B cell (primary cell): ENCODE measurements around the gene NPHP4. TPM values are rescaled to one million over a fixed set of nuclear protein-coding genes. Genes with fewer than 3 reads are reported as not detected.

Source experiments
- ATAC-seq: fragments of 200-7000 bp; cut with Tn5 transposase; one replicate; pipeline ENCODE4 v1.10.0; 2021; ENCODE audit warnings: low read depth, mild to moderate bottlenecking, moderate number of reproducible peaks, moderate library complexity
- CTCF ChIA-PET: fragments of 350-600 bp; sonication (Branson Sonifier 250); formaldehyde crosslinking; loops from one replicate; lab custom pipeline; 2021; ENCODE audit warnings: antibody characterized with exemption, inconsistent platforms; lab: Charles Lee
- POLR2A ChIA-PET: fragments of 350-600 bp; sonication (Branson Sonifier 250); formaldehyde crosslinking; loops from one replicate; lab custom pipeline; 2021; ENCODE audit warnings: antibody characterized with exemption; lab: Charles Lee
- DNase-seq: peaks from one replicate; pipeline ENCODE4 v3.0.0; 2013
- H2AFZ ChIP-seq: 2 replicates; pipeline ENCODE4 v1.6.1; 2012; ENCODE audit warnings: mild to moderate bottlenecking, low read depth, low read length; ENCODE audit not compliant: insufficient read depth, poor library complexity, severe bottlenecking
- H3K27ac ChIP-seq, 2 donors: 1 replicate in 1 of 2; 2 replicates in 1 of 2; pipeline ENCODE4 v1.5.1; 2012 to 2013; ENCODE audit warnings: low read length in 2 of 2, mild to moderate bottlenecking in 2 of 2, moderate library complexity in 1 of 2
- H3K27me3 ChIP-seq, 4 experiments: fragments of 200-600 bp in 1 of 4; sonication (generic) in 1 of 4; replicated peaks in 1 of 4; 1 replicate in 2 of 4; 2 replicates in 2 of 4; pipeline versions ENCODE4 v1.6.1 to v1.7.0; 2013 to 2016; ENCODE audit warnings: low read length in 3 of 4, mild to moderate bottlenecking in 2 of 4, mixed read lengths in 1 of 4, moderate library complexity in 1 of 4; ENCODE audit not compliant: insufficient read depth in 4 of 4, control insufficient read depth in 3 of 4; ENCODE audit errors: control extremely low read depth in 1 of 4
- H3K36me3 ChIP-seq, 2 experiments: replicated peaks in 1 of 2; 1 replicate in 1 of 2; 2 replicates in 1 of 2; pipeline versions ENCODE4 v1.6.1 to v1.7.1; 2013; ENCODE audit warnings: low read length in 1 of 2; ENCODE audit not compliant: insufficient read depth in 2 of 2, control insufficient read depth in 1 of 2; ENCODE audit errors: control extremely low read depth in 1 of 2, extremely low read depth in 1 of 2
- H3K4me1 ChIP-seq, 2 donors: fragments of 200-600 bp in 1 of 2; sonication (generic) in 1 of 2; 1 replicate in 1 of 2; 2 replicates in 1 of 2; pipeline versions ENCODE4 v1.5.1 to v1.6.1; 2013 to 2017; ENCODE audit warnings: low read length in 2 of 2; ENCODE audit not compliant: control insufficient read depth in 2 of 2, insufficient read depth in 2 of 2
- H3K4me2 ChIP-seq: replicated peaks from 2 replicates; pipeline ENCODE3; 2012; ENCODE audit warnings: mild to moderate bottlenecking, low read depth, low read length; ENCODE audit not compliant: poor library complexity, severe bottlenecking
- H3K4me3 ChIP-seq, 5 experiments: fragments of 200-600 bp in 1 of 5; sonication (generic) in 1 of 5; 1 replicate in 3 of 5; 2 replicates in 2 of 5; pipeline versions ENCODE4 v1.5.1 to v1.7.0; 2011 to 2016; ENCODE audit warnings: low read length in 4 of 5, mild to moderate bottlenecking in 4 of 5, low read depth in 2 of 5, control low read depth in 1 of 5, moderate library complexity in 1 of 5; ENCODE audit not compliant: insufficient read depth in 1 of 5; ENCODE audit errors: control extremely low read depth in 1 of 5, extremely low read depth in 1 of 5
- H3K79me2 ChIP-seq: fragments of 200-600 bp; sonication (generic); one replicate; pipeline ENCODE4 v1.6.0; 2016; ENCODE audit warnings: low read length; ENCODE audit not compliant: control insufficient read depth, insufficient read depth
- H3K9ac ChIP-seq: fragments of 200-600 bp; sonication (generic); 2 replicates; pipeline ENCODE4 v1.6.1; 2017; ENCODE audit warnings: mild to moderate bottlenecking, low read length, moderate library complexity
- H3K9me3 ChIP-seq, 3 donors: one replicate each; pipeline versions ENCODE4 v1.6.1 to v1.7.1; 2013; ENCODE audit warnings: low read length in 2 of 3; ENCODE audit not compliant: control insufficient read depth in 2 of 3, insufficient read depth in 1 of 3; ENCODE audit errors: control extremely low read depth in 1 of 3
- H4K20me1 ChIP-seq: 2 replicates; pipeline ENCODE4 v1.6.0; 2012; ENCODE audit warnings: mild to moderate bottlenecking, low read length; ENCODE audit not compliant: insufficient read depth, control insufficient read depth, poor library complexity, severe bottlenecking
- H3K27ac Mint-ChIP-seq: one replicate; pipeline ENCODE4 v1.8.0; 2021; ENCODE audit warnings: mixed read lengths
- H3K27me3 Mint-ChIP-seq: one replicate; pipeline ENCODE4 v1.8.0; 2021; ENCODE audit warnings: mixed read lengths
- H3K4me1 Mint-ChIP-seq: one replicate; pipeline ENCODE4 v1.8.0; 2021; ENCODE audit warnings: mixed read lengths
- H3K4me3 Mint-ChIP-seq: one replicate; pipeline ENCODE4 v1.8.0; 2021; ENCODE audit warnings: mixed read lengths
- H3K9me3 Mint-ChIP-seq: one replicate; pipeline ENCODE4 v1.8.0; 2022; ENCODE audit warnings: mixed read lengths; ENCODE audit not compliant: insufficient read depth
- CTCF ChIP-seq: fragments of 200-600 bp; IDR thresholded peaks from one replicate; pipeline ENCODE4 v1.8.0; 2022; ENCODE audit warnings: antibody characterized with exemption, mild to moderate bottlenecking
- EZH2 ChIP-seq: IDR thresholded peaks from 2 replicates; pipeline ENCODE4 v1.6.1; 2012; ENCODE audit warnings: borderline replicate concordance, low read depth, mild to moderate bottlenecking, moderate library complexity, low read length; ENCODE audit not compliant: insufficient read depth, poor library complexity, severe bottlenecking
- WGBS: methylation state at CpG from one replicate; pipeline ENCODE4 v1.1.5; 2013; ENCODE audit warnings: missing lambda C conversion rate; ENCODE audit not compliant: insufficient coverage; 5-methylcytosine and 5-hydroxymethylcytosine counted together
- intact Hi-C: fragments of 100-400 bp; cut with micrococcal nuclease; formaldehyde crosslinking; loops from one replicate; pipeline ENCODE4 v1.10.0; 2022
- polyA plus RNA-seq: library from polyadenylated mRNA; depleted of rRNA; stranded (reverse); fragments of >200 nt; gene quantifications from 2 replicates; pipeline ENCODE4 v1.2.3, GENCODE V29; 2012
- total RNA-seq, 2 donors: library from RNA; stranded (reverse); fragments of 120-200 nt in 1 of 2; gene quantifications; 1 replicate in 1 of 2; 2 replicates in 1 of 2; pipeline versions ENCODE4 v1.2.3 to v1.2.4, GENCODE V29; 2013 to 2022

Gene NPHP4
- total and polyA plus RNA-seq, 2 donors (not counting 1 experiment from before 2014, with no cell fraction given): 6.5 to 14.8 TPM

- Histone ChIP-seq H3K27ac (no peak overlapping the region), H2AFZ (no peak overlapping the region), H3K79me2 (no peaks in the 10 kb centered on the region), H3K9me3 (no peaks in the 10 kb centered on the region), H3K36me3 (no peaks in the 10 kb centered on the region), H4K20me1 (no peaks in the 10 kb centered on the region), H3K27me3 (no peaks in the 10 kb centered on the region), H3K4me1 (peaks cover 10 to 12% of the 10 kb centered on the region in 2 donors), H3K4me3 (no peak overlapping the region), H3K9ac (no peak overlapping the region), H3K4me2 (no peak overlapping the region)
- Mint-ChIP-seq H3K27ac (no peak overlapping the region), H3K9me3 (no peaks in the 10 kb centered on the region), H3K4me3 (no peak overlapping the region), H3K27me3 (no peaks in the 10 kb centered on the region), H3K4me1 (peaks cover 23% of the 10 kb centered on the region)
- ATAC-seq (no peak), DNase-seq (no peak)
- intact Hi-C loops: no loop called here
- POLR2A ChIA-PET: no interaction called here
- 94% methylated on average over 13 of the region's 16 CpGs for WGBS
- TF ChIP-seq EZH2: no peak
- no peak for TF ChIP-seq CTCF
- CTCF ChIA-PET: interaction anchor here (1.4 kb wide), 1 partner anchor 469 kb away, joined by 4 read pairs; no protein-coding TSS in a partner anchor
Observed at GRCh38 chr1:5979536-5980313, 12.5 kb downstream of the NPHP4 start.

DNA sequence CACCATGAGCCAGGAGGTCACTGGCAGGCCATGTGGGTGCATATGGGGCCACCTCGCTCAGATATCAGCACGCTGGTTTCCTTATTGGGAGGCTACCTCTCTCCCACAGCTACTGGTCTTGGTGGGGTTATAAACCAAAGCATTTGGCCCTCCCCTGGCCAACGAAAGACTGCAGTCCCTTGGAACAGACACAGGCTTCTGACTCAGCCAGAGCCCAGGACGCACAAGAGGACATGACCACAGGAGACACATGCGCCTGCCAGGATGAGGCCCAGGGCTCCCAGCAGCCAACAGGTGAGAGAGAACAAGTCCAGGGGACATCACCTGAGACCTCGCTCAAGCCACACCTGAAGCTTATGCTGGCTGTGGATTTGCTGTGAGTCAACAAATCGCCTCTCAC is 13.8 kb downstream of the NPHP4 start:
- Mint-ChIP-seq H3K27me3 (no peaks in the 10 kb centered on the region), H3K9me3 (no peaks in the 10 kb centered on the region), H3K4me3 (no peak overlapping the region), H3K4me1 (peaks cover 23% of the 10 kb centered on the region), H3K27ac (no peak overlapping the region)
- Histone ChIP-seq H3K9me3 (no peaks in the 10 kb centered on the region), H3K4me2 (no peak overlapping the region), H2AFZ (no peak overlapping the region), H3K36me3 (no peaks in the 10 kb centered on the region), H3K79me2 (no peaks in the 10 kb centered on the region), H3K4me1 (peaks cover 10 to 12% of the 10 kb centered on the region in 2 donors), H3K9ac (no peak overlapping the region), H3K27me3 (no peaks in the 10 kb centered on the region), H4K20me1 (no peaks in the 10 kb centered on the region), H3K27ac (no peak overlapping the region), H3K4me3 (no peak overlapping the region)
- ChIA-PET POLR2A (no interaction called here), CTCF (no interaction called here)
- no peak for DNase-seq
- intact Hi-C loops: no loop called here
- 96% methylated on average over 6 of the region's 7 CpGs for WGBS
- ATAC-seq: no peak
- no peak for TF ChIP-seq EZH2
- TF ChIP-seq CTCF: no peak
